Epithelial cell of proximal tubule (primary cell): Measurements from ENCODE around the gene NFAM1. TPM values are rescaled to one million over a fixed set of nuclear protein-coding genes. Genes with fewer than 3 reads are reported as not detected.

Source experiments
- DNase-seq: peaks from one replicate; pipeline ENCODE4 v3.0.0-alpha.2; 2011; ENCODE audit warnings: low read depth
- H3K4me3 ChIP-seq: 2 replicates; pipeline ENCODE4 v1.5.1; 2011; ENCODE audit warnings: low read depth, mild to moderate bottlenecking, low read length
- total RNA-seq: library from RNA; depleted of rRNA; stranded (reverse); fragments of >200 nt; gene quantifications from 2 replicates; pipeline ENCODE4 v1.2.3, GENCODE V29; 2015
- TF ChIP-seq, protein P1 (sequence below): conservative IDR thresholded peaks from 2 replicates; pipeline ENCODE4 v1.5.1; 2012; ENCODE audit warnings: low read depth, mild to moderate bottlenecking, low read length

Gene NFAM1
- total RNA-seq, 1 donor from 2014 or later, result not detected

DNA sequence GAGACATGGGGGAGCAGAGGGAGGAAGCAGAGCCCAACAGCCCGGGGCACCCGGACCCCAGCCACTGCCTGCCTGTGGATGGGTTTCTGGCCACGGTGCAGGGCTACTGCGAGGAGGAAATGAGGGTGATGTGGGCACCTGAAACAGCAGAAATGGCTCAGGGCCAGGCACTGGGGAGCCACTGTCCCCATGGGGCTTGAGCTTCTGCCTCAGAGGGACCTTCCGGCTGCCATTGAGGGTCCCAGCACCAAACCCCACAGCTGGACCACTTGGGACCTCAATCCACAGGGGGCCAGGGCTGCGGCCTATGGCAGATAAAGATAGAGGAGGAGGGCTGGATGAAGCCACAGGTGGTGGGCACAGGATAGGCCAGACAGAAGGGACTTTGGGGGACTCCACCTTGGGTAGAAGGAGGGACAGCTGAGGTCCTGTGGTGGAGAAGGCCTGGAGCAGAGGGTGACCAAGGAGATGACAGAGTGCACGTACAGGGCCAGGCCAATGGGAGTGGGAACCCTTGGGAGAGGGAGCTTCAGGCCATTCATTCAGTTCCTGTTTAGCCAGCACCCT, 48.3 kb downstream of the NFAM1 start:
- no peak overlapping the region for H3K4me3 ChIP-seq
- TF ChIP-seq, protein P1, sequence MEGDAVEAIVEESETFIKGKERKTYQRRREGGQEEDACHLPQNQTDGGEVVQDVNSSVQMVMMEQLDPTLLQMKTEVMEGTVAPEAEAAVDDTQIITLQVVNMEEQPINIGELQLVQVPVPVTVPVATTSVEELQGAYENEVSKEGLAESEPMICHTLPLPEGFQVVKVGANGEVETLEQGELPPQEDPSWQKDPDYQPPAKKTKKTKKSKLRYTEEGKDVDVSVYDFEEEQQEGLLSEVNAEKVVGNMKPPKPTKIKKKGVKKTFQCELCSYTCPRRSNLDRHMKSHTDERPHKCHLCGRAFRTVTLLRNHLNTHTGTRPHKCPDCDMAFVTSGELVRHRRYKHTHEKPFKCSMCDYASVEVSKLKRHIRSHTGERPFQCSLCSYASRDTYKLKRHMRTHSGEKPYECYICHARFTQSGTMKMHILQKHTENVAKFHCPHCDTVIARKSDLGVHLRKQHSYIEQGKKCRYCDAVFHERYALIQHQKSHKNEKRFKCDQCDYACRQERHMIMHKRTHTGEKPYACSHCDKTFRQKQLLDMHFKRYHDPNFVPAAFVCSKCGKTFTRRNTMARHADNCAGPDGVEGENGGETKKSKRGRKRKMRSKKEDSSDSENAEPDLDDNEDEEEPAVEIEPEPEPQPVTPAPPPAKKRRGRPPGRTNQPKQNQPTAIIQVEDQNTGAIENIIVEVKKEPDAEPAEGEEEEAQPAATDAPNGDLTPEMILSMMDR, result no peak
- no peak for DNase-seq

DNA sequence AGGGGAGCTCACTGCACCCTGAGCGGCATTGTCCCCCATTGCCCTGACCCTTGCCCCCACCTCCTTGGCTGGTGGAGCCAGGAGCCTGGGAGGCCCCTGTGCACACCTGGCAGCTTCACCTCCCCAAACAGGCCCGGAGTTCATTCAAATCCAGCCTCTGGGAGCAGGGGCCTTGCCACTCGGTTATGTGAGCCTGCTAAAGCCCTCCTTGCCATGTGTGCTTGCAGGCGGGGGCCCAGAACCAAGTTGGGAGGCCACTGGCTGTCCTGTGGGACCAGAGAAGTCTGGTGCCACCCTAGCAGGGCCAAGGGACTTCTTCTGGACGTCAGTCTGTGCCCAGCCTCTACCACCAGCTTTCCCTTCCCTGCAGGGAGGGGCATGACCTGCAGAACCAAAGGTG, 48.9 kb downstream of the NFAM1 start:
- TF ChIP-seq, protein P1, result no peak
- no peak overlapping the region for H3K4me3 ChIP-seq
- no peak for DNase-seq

DNA sequence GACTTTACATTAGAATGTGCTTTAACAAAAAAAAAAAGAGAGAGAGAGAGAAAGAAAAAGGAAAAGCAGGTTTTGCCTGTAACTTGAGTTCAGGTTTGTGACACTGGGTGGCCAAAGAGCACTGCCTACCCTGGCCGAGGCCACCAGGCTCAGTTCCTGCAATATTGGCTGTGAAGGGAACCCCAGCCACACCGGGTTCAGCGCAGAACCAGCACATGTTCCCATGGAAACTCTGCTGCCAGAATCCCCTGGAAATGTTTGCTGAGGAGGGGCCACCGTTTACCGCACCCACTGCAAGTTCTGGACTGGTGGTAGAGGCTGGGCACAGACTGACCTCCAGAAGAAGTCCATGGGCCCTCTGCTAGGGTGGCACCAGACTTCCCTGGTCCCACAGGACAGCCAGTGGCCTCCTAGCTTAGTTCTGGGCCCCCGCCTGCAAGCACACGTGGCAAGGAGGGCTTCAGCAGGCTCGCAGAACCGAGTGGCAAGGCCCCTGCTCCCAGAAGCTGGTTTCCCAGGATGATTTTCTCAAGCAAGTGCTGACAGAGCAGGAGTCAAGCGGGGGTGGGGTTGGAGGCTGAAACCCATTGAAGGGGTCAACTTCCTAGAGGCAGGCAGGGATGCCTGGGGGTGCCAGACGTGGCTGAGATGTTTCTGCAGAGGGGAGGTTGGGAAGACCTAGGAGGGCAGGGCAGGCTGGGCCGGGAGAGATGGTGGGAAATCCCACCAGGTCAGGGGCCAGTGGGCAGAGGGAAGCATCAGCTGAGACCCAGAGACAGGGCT, 51.2 kb downstream of the NFAM1 start:
- no peak for DNase-seq
- no peak overlapping the region for H3K4me3 ChIP-seq
- TF ChIP-seq, protein P1, result no peak

DNA sequence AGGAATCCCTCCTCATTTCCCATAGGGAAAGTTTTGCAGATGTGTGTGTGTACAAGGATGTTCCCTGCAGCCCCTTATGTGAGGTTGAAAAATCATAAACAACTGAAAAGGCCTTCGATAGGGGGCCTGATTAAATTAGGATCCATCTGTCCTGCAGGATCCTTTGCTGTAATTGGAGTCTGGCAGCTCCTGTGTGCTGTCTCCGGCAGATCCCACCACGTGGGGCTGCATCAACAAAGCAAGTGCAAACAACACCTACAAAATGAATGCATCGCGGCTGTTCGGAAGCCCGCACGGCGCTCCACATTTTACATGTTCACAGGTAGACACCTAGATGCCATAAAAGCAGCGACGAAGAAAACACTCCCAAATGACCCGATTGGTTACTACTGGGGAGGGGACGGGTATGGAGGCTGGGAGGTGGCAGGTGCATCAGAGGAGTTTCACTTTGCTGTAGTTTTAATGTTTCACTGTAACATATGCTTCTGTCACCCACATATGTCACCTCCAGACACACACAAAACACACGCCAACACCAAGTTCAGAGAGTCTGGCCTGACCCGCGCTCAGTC, 52.2 kb downstream of the NFAM1 start:
- TF ChIP-seq, protein P1, result no peak
- DNase-seq, result no peak
- H3K4me3 ChIP-seq, result no peak overlapping the region

DNA sequence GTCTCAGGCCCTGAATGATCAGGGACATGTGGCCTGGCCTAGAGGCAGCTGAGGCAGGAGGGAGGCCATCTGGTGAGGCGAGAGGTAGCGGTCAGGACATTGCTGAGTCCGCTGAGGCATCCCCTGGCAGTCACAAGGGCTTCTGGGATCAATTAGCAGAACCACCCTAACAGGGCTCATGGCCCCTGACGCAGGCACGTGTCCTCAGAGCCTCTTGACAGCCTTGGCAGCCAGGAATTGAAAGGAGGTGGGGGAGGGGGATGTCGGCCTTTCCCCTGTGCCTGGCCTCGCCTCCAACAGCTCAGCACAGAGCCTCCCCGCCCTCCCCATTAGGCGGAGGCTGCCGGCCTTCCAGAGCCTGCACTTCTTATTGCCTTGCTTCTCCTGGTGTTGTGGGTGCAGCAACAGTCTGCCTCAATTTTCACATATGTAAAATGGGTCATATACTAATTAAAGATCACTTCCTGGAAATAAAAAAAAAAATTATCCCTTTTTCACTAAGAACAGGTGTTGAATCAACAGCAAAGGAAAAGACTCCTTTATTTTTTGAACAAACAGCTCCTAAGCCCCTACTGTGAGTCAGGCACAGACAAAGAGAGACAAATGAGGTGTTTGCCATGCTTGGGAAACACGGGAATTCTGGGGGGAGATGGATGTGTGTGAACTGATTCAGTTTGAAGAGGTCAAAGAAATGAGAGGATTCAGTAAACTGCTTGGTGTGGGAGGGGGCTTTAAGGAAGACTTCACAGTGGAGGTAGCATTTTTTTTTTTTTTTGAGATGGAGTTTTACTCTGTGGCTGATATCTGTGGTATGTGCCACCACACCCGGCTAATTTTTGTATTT, 55.3 kb downstream of the NFAM1 start:
- TF ChIP-seq, protein P1, result no peak
- no peak overlapping the region for H3K4me3 ChIP-seq
- DNase-seq, result peak; percentile 52

DNA sequence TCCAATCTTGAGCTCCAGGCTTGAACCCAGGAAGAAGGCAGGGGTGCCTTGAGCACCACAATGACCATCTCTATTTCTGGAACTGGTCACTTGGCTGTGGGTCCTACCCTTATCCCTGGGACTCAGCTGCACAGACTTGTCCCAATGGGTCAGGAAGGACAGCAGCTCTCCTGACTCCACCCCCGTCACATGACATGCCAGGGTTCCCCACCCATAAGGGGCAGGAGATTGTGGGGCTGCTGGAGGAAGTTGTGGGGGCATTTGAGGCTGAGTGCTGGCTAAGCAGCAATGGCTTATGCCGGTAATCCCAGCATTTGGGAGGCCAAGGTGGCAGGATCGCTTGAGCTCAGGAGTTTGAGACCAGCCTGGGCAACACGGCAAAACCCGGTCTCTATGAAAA, 56.2 kb downstream of the NFAM1 start:
- no peak for DNase-seq
- H3K4me3 ChIP-seq, result no peak overlapping the region
- TF ChIP-seq, protein P1, result no peak
